ENCODE results near the gene LECT2. TPM values are rescaled to one million over a fixed set of nuclear protein-coding genes. Genes with fewer than 3 reads are reported as not detected.

Gene LECT2
- total and polyA plus RNA-seq, 12 donors, result not detected

DNA sequence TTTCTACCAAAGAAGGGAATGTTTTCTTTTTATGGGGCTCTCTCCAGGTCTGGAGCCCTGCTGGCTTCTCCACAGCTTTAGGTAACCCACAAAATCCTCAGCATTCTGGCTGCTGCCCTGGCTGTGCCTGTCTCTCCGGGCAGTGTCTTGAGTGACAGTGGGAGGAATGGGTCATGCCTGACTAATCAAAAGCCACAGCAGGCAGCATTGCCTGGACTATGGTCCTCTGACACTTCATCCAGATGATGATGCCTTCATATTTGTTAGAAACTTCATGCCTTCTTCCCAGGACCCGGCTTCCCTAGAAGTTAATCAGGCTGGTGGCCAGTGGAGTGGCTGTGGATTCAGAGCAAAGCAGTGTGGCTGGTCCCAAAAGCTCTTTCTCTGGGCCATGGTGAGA lies 41.8 kb upstream of the LECT2 start:
- no peaks in the 10 kb centered on the region for H3K27me3 ChIP-seq
- H3K4me1 ChIP-seq (replicated peaks in 1 of 2), result peaks cover 0 to 12% of the 10 kb centered on the region in 2 donors
- DNase-seq, result no peak
- no peak for TF ChIP-seq CTCF (IDR thresholded peaks at IDR 0.05)
- TF ChIP-seq POLR2A (IDR thresholded peaks at IDR 0.05), result no peak
- no peaks in the 10 kb centered on the region for H3K36me3 ChIP-seq (replicated peaks in 1 of 2)
- no peak overlapping the region for H3K4me3 ChIP-seq
- 88 to 98% (median 91%) methylated on average over 2 of the region's 2 CpGs for WGBS, 4 donors
- no peak overlapping the region for H3K27ac ChIP-seq
- intact Hi-C loops (cut with DNase I), result no loop called here
- H3K9me3 ChIP-seq (replicated peaks in 1 of 3), result no peaks in the 10 kb centered on the region

DNA sequence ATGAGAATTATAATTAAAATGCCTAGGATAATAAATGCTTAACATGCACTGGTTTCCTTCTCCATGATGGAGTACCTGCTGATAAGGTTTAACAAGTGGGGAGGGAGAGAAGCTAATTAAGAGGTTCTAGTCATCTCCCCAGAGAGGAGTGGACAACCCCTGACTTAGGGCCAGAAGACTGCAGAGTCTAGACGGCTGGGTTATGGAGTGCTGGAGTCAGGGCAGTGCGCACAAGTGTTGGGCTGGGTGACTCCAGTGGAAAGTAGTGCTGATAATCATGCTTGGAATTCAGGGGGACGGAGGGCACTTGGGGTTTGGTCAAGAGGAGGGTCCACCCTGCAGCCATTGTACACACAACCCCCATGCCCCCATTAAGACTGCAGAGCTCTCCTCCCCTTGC lies 41.2 kb upstream of the LECT2 start:
- Histone ChIP-seq H3K27me3 (no peaks in the 10 kb centered on the region), H3K4me1 (replicated peaks in 1 of 2) (peaks cover 0 to 12% of the 10 kb centered on the region in 2 donors), H3K27ac (no peak overlapping the region), H3K9me3 (replicated peaks in 1 of 3) (no peaks in the 10 kb centered on the region), H3K4me3 (no peak overlapping the region), H3K36me3 (replicated peaks in 1 of 2) (no peaks in the 10 kb centered on the region)
- no peak for DNase-seq
- intact Hi-C loops (cut with DNase I), result no loop called here
- WGBS, 4 donors, result 85 to 89% (median 86%) methylated on average over 3 of the region's 3 CpGs
- no peak for TF ChIP-seq POLR2A (IDR thresholded peaks at IDR 0.05)
- no peak for TF ChIP-seq CTCF (IDR thresholded peaks at IDR 0.05)

DNA sequence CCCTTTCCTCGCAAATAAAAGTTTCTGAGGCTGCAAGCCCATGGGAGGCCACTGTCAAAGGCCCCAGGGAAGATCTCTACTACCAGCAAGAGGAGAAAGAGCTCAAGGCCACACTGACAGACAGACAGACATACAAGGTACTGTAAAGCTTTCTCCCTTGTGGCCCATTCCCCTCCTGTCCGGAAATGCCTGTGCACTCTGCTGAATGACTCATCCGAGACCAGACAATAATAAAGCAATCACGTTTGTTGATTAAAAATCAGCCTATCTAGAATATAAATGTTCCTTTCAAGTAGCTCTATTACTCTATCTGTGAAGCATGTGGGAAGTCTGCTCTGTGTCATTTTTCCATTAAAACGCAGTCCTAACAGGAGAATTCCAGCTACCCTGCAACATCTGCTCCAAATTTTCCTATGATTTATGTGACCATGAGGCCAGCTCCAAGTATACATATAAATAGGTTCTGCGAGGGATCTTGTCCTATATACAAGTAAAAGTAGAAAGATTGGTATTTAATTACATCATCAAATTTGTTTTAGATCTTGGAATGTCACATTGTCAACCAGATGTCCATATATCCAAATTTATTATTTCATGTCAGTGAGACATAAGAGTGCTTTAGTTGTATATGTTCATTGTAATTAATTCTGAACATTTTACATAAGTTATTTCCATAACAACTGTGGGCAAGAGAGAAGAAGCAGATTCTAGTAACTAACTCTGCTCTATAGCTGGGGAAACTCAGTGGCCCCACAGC lies 39.3 kb upstream of the LECT2 start:
- H3K4me3 ChIP-seq, result no peak overlapping the region
- peak in 1 of 7 donors; percentile 31 for DNase-seq
- intact Hi-C loops (cut with DNase I), result no loop called here
- H3K9me3 ChIP-seq (replicated peaks in 1 of 3), result no peaks in the 10 kb centered on the region
- H3K27ac ChIP-seq, result peak overlapping the region in 1 of 5 donors; percentile 22
- H3K4me1 ChIP-seq (replicated peaks in 1 of 2), result peaks cover 0 to 12% of the 10 kb centered on the region in 2 donors
- H3K36me3 ChIP-seq (replicated peaks in 1 of 2), result no peaks in the 10 kb centered on the region
- WGBS, 4 donors, result 33 to 42% (median 39%) methylated on average over 6 of the region's 6 CpGs
- TF ChIP-seq POLR2A (IDR thresholded peaks at IDR 0.05) (no peak), CTCF (IDR thresholded peaks at IDR 0.05) (no peak)
- no peaks in the 10 kb centered on the region for H3K27me3 ChIP-seq

GRCh38 chr5:135993335-135993879 lies 38.6 kb upstream of the LECT2 start:
- no peak for DNase-seq
- H3K27ac ChIP-seq, result peak overlapping the region in 1 of 5 donors; percentile 22
- 67 to 91% (median 75%) methylated on average over 6 of the region's 6 CpGs for WGBS, 4 donors

More at GRCh38 chr5:135993335-135993879, 38.6 kb upstream of the LECT2 start:
- TF ChIP-seq CTCF (IDR thresholded peaks at IDR 0.05) (no peak), POLR2A (IDR thresholded peaks at IDR 0.05) (no peak)
- Histone ChIP-seq H3K36me3 (replicated peaks in 1 of 2) (no peaks in the 10 kb centered on the region), H3K27me3 (no peaks in the 10 kb centered on the region), H3K4me3 (no peak overlapping the region), H3K4me1 (replicated peaks in 1 of 2) (peaks cover 0 to 9% of the 10 kb centered on the region in 2 donors), H3K9me3 (replicated peaks in 1 of 3) (no peaks in the 10 kb centered on the region)
- intact Hi-C loops (cut with DNase I), result no loop called here
